CD4-positive, alpha-beta T cell treated with Interleukin-17A for 4 hours (primary cell): ENCODE measurements around the gene CNTNAP5.

Experiments used
- DNase-seq: peaks from one replicate; pipeline ENCODE4 v3.0.0-alpha.2; 2020; ENCODE audit warnings: mixed read lengths

The CNTNAP5 gene

GRCh38 chr2:124482044-124482443, 457.0 kb downstream of the CNTNAP5 start:
- no peak for DNase-seq

GRCh38 chr2:124482551-124482950, 457.5 kb downstream of the CNTNAP5 start:
- no peak for DNase-seq

DNA sequence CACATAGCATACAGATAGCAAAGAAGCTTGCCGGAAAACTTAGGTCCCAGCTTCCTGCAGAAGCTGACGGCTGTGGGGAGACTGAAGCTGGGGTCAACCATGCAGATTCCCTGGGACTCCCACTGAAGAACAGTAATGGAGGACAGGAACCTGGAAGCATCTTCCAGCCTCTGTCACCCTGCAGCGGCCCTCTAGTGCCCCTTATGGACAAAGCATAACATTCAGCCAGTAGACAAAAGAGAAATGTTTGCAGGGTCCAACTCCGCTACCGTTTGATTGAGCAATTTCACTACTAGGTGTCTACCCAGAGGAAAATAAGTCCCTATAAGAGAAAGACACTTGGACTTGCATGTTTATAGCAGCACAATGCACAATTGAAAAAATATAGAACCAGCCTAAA, 460.6 kb downstream of the CNTNAP5 start:
- DNase-seq: no peak

DNA sequence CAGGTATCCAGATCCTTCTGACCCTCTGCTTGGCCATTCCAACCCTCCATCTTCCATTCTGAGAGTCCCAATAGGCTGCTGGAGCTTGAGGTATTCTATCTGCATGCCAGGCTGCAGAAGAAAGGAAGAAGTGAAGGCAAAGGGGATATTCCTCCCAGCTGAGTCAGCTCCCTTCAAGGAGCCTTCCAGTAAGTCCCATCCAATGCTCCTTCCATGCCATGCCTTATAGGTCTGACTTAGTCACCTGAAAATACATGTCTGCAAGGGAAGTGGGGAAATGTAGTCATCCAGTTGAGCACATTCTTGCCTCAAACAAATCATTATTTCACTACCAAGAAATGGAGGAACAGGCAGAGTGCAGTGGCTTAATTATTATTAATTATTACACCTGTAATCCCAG, 464.6 kb downstream of the CNTNAP5 start:
- no peak for DNase-seq

GRCh38 chr2:124501575-124502152, 476.6 kb downstream of the CNTNAP5 start:
- no peak for DNase-seq

GRCh38 chr2:124514236-124514635, 489.1 kb downstream of the CNTNAP5 start:
- no peak for DNase-seq

DNA sequence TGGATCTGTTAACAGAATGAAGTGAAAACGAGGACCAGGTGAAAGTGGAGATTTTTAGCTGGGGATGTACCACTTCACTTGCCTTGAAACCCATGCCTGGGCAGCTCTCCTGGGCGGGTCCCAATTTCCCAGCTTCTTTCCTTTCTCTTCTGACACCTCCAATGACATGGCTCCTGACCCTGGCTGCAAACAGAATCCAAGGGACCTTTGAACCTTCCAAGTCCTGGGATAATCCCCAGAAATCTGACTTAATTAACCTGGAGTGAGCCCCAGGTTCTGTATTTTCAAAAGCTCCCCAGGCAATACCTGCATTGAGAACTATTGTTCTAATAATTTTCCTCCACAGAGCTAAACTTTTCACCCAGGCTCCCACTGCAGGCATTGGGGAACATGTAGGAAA, 495.9 kb downstream of the CNTNAP5 start:
- no peak for DNase-seq

GRCh38 chr2:124523096-124523495, 498.0 kb downstream of the CNTNAP5 start:
- DNase-seq: no peak

DNA sequence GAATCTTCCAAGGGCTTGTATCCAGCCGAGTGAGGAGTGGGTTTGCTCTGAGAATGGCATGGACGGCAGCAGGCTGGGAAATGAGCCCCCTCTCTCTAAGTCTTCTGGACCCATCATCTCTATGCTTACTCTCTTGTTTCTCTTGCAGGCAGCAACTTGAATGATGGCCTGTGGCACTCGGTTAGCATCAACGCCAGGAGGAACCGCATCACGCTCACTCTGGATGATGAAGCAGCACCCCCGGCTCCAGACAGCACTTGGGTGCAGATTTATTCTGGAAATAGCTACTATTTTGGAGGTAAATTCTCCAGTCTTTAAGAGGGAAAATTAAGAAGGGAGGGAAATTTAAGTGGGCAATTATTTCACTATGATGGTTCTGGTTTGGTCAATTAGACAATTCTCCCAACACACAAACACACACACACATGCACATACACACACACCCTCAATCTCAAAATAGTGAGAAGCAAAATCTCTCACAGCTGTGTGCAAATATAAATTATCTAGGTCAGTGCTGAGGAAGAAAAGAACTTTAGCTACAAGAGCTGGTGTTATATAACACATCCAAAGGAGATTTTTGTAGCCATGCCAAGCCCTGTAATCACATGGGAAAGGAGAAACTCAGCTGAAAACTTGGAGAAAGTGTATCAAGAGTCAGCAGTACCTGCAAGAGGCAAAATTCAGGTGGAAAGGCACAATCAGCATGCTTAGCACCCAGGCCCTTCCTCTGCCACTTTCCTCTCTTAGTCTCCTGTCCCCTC, 499.2 kb downstream of the CNTNAP5 start:
- no peak for DNase-seq

- no peak for DNase-seq
These were observed 501.1 kb downstream of the CNTNAP5 start for GRCh38 chr2:124526221-124526620.

- no peak for DNase-seq
These were observed 505.1 kb downstream of the CNTNAP5 start for GRCh38 chr2:124530203-124530602.

GRCh38 chr2:124533226-124533954, 508.3 kb downstream of the CNTNAP5 start:
- no peak for DNase-seq

GRCh38 chr2:124534028-124534427, 508.9 kb downstream of the CNTNAP5 start:
- DNase-seq: no peak

DNA sequence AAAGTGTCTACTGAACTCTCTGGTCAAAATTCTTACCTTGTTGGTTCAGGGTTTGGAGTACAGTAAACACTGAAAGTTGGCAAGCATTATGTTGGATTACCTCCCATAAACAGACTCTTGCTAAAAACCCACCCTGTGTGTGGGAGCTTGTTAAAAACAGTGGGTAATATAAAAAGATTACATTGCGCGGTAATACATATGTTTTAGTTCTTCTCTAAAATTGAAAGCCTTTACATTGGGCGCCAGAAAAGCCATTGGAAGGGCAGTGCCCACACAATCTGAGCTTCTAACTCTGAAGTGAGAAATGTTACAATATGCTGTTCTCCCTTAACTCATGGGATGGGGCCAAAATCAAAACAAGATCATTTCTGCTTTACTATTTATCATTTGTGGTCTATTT, 510.7 kb downstream of the CNTNAP5 start:
- DNase-seq: no peak

GRCh38 chr2:124536591-124536990, 511.5 kb downstream of the CNTNAP5 start:
- no peak for DNase-seq

DNA sequence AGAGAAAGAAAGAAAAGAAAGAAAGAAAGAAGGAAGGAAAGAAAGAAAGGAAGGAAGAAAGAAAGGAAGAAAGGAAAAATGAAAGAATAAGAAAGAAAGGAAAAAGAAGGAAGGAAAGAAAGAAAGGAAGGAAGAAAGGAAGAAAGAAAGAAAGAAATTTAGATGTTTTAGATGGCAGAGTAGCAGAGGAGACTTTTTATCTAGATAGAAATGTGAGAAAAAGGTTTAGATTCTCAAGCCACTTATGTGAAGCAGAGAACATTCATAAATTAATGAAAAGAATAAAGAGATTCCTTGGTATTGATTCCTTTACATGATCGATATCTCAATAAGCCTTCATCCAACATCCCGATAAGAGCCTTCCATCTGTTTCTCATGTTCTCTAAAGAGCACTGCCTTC, 513.5 kb downstream of the CNTNAP5 start:
- DNase-seq: no peak

DNA sequence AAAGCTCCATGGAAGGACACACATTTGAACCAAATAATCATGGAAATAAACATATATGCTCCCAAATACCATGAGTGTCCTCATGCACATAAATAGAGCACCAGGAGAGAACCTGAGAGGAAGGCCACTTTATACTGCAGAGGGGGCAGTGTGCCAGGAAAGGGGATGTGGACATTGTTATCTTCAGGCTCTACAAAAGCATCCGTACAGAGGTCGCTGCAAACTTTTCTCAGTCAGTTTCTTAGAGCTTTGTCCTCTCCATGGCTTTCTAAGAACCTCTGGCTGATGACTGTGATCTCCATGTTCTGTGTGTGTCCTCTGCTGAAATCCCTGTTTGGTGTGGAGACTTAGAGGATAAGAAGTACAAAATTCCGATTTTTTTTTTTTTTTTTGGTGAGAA, 515.7 kb downstream of the CNTNAP5 start:
- DNase-seq: no peak

DNA sequence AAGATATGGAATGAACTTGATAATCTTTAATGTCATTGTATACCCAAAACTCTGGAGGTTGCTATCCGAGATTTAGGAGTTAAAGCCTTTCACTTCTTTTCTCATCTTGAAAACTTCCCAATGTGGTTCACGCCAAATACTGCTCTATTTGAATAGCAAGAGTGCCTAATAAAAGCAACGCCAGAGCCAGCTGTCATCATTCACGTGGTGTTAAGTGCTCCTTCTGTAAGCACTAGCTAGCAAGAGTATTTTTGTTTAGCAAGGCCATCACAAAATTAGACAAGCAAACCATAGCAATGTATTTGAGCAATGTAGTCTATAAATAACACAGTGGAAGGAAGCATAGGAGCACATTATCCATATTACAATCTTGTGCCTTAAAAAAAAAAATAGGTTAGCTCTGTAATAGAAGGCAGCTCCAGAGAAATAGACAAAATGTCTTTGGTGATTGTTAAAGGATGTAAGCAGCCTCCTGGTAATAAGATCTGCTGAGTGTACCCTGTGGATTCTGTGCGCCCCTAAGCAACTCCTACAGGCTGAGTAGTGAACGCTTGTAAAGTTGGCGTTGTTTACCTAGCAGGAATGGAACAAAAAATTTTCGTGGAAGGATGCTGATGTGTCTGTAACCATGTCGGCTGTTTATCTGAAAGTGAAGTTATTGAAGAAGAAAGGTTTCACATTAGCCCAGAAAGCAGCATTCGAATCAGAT, 518.0 kb downstream of the CNTNAP5 start:
- no peak for DNase-seq

DNA sequence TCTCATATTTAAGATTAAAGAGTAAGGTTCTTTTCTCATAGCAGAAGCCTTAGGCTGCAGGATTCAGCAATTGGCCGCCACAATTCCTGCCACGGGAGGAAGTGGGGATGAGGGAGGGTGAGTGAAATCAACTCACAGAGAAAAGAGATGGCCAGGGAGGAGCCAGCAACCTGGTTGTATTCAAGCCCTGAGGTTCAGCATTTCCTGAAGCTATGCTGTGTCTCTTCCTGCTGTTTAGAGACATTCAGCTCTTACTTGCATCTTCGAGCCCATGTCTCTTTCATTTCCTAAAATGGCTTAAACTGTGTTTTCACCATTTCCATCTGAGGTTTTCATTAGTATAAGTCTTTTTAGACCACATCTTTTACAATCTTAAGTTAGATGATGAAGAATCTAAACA, 522.6 kb downstream of the CNTNAP5 start:
- no peak for DNase-seq

- DNase-seq: no peak
These were observed 533.3 kb downstream of the CNTNAP5 start for GRCh38 chr2:124558277-124558905.

DNA sequence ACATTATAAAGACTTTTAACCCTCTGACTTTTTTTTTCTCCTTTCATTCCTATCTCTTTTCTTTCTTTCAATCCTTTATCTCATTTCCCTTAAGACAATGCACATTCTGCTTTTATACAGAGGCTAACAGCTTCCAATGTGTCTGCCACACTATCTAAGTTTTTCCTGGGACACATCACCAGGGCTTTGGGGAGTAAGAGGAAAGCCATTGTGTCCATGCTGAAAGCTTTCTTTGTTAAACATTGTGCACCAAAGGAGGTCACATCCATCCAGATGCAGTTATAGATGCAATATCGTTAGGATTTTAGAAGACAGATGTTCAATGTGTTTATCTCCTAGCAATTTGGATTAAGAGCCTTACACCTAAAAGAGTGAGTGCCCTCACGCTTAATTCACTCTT, 534.1 kb downstream of the CNTNAP5 start:
- DNase-seq: no peak

DNA sequence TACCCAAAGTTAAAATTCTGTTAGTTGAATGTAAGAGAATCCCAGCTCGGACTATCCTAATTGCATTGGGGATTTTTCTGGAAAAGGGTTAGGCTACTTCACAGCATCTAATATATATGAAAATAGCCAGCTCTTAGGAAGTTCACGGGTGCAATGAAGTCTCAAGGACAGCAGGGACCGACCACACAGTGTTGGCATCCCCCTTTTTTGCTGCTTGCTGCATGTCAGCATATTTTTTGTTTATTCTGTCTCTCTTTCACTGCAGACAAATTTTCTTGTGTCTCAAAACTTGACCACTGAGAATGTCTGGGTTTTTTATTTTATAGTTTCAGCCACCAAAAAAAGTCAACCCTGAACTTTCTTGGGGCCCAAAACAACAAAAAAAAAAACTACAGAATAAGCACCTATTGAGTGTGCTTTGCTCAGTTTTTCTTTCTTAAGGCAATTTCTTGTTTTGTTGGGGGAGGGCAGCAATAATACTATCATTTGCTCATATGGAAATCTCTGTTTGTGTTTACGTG, 535.6 kb downstream of the CNTNAP5 start:
- DNase-seq: no peak

- no peak for DNase-seq
These were observed 536.4 kb downstream of the CNTNAP5 start for GRCh38 chr2:124561486-124561885.
